B cell (primary cell): ENCODE data around the gene KMO.

Experiments
- EZH2 ChIP-seq: IDR thresholded peaks from 2 replicates; pipeline ENCODE4 v1.6.1; 2012; ENCODE audit warnings: borderline replicate concordance, low read depth, mild to moderate bottlenecking, moderate library complexity, low read length; ENCODE audit not compliant: insufficient read depth, poor library complexity, severe bottlenecking
- TF ChIP-seq, protein P1 (sequence below): fragments of 200-600 bp; IDR thresholded peaks from one replicate; pipeline ENCODE4 v1.8.0; 2022; ENCODE audit warnings: antibody characterized with exemption, mild to moderate bottlenecking

GRCh38 chr1:241574154-241574553 is 42.0 kb downstream of the KMO start:
- TF ChIP-seq, protein P1, sequence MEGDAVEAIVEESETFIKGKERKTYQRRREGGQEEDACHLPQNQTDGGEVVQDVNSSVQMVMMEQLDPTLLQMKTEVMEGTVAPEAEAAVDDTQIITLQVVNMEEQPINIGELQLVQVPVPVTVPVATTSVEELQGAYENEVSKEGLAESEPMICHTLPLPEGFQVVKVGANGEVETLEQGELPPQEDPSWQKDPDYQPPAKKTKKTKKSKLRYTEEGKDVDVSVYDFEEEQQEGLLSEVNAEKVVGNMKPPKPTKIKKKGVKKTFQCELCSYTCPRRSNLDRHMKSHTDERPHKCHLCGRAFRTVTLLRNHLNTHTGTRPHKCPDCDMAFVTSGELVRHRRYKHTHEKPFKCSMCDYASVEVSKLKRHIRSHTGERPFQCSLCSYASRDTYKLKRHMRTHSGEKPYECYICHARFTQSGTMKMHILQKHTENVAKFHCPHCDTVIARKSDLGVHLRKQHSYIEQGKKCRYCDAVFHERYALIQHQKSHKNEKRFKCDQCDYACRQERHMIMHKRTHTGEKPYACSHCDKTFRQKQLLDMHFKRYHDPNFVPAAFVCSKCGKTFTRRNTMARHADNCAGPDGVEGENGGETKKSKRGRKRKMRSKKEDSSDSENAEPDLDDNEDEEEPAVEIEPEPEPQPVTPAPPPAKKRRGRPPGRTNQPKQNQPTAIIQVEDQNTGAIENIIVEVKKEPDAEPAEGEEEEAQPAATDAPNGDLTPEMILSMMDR, result no peak
- no peak for TF ChIP-seq EZH2
